K562 (cell line): ENCODE measurements around the gene ERC2.

ENCODE experiments used
- CAMTA2 ChIP-seq: fragments of 250-450 bp; sonication (Bioruptor Pico); conservative IDR thresholded peaks from 2 replicates; pipeline ENCODE4 v1.5.1; 2022
- FOXJ3 ChIP-seq: sonication (generic); formaldehyde crosslinking; IDR thresholded peaks from 2 replicates; pipeline ENCODE4 v1.4.0; 2020; ENCODE audit warnings: mild to moderate bottlenecking, missing genetic modification reagents
- FOXP4 ChIP-seq: sonication (generic); formaldehyde crosslinking; IDR thresholded peaks from 2 replicates; pipeline ENCODE4 v1.8.0; 2022; ENCODE audit warnings: mild to moderate bottlenecking, missing genetic modification reagents, borderline replicate concordance
- NBN ChIP-seq: fragments of 450-650 bp; IDR thresholded peaks from 2 replicates; pipeline ENCODE4 v1.6.1; 2016; ENCODE audit warnings: low read depth, mild to moderate bottlenecking
- NONO ChIP-seq, 2 experiments: fragments of 200-400 bp in 1 of 2; fragments of 450-650 bp in 1 of 2; formaldehyde crosslinking in 1 of 2; IDR thresholded peaks; 2 replicates each; pipeline ENCODE4 v1.6.1; 2017; ENCODE audit warnings: low read depth in 2 of 2, mild to moderate bottlenecking in 2 of 2, moderate library complexity in 2 of 2, low read length in 1 of 2
- POLR2A ChIP-seq: fragments of 450-650 bp; conservative IDR thresholded peaks from 2 replicates; pipeline ENCODE4 v1.6.1; 2016
- ZBTB34 ChIP-seq: fragments of 250-450 bp; sonication (Bioruptor Pico); IDR thresholded peaks from 2 replicates; pipeline ENCODE4 v1.8.0; 2021; ENCODE audit warnings: mild to moderate bottlenecking, moderate library complexity
- TF ChIP-seq, protein P1 (sequence below), 2 experiments: fragments of 450-650 bp in 1 of 2; sonication (generic) in 1 of 2; formaldehyde crosslinking in 1 of 2; IDR thresholded peaks; 2 replicates each; pipeline versions ENCODE4 v1.7.1 to v1.9.0; 2016 to 2022; ENCODE audit warnings: inconsistent platforms in 1 of 2, mild to moderate bottlenecking in 1 of 2, missing genetic modification reagents in 1 of 2
- TF ChIP-seq, protein P2 (sequence below), 3 experiments: IDR thresholded peaks in 2 of 3; conservative IDR thresholded peaks in 1 of 3; 2 replicates each; pipeline ENCODE4 v1.5.1; 2011 to 2012; ENCODE audit warnings: low read length in 3 of 3, mild to moderate bottlenecking in 3 of 3, control low read depth in 2 of 3, improper control_type of control experiment in 1 of 3, inconsistent platforms in 1 of 3, low read depth in 1 of 3, mixed read lengths in 1 of 3, moderate library complexity in 1 of 3; ENCODE audit not compliant: insufficient read depth in 2 of 3
- TF ChIP-seq, protein P3 (sequence below), 2 experiments: fragments of 450-650 bp in 1 of 2; IDR thresholded peaks; 2 replicates each; pipeline ENCODE4 v1.6.1; 2011 to 2017; ENCODE audit warnings: low read depth in 2 of 2, antibody characterized with exemption in 1 of 2, borderline replicate concordance in 1 of 2, low read length in 1 of 2, mild to moderate bottlenecking in 1 of 2, mixed read lengths in 1 of 2; ENCODE audit not compliant: control insufficient read depth in 1 of 2
- TF ChIP-seq, protein P4 (sequence below), 2 experiments: fragments of 450-650 bp in 1 of 2; sonication (generic) in 1 of 2; formaldehyde crosslinking in 1 of 2; IDR thresholded peaks in 1 of 2; conservative IDR thresholded peaks in 1 of 2; 2 replicates each; pipeline versions ENCODE4 v1.6.1 to v1.8.1; 2016 to 2023; ENCODE audit warnings: mild to moderate bottlenecking in 2 of 2, moderate library complexity in 2 of 2, inconsistent platforms in 1 of 2, missing genetic modification reagents in 1 of 2

GRCh38 chr3:55622733-55623132 lies 845.5 kb downstream of the ERC2 start:
- TF ChIP-seq NBN (no peak), CAMTA2 (CRISPR knock-in tag) (no peak), FOXP4 (CRISPR knock-in tag) (no peak), ZBTB34 (CRISPR knock-in tag) (no peak), FOXJ3 (CRISPR knock-in tag) (no peak), POLR2A (no peak), NONO (IDR thresholded peaks at IDR 0.05; ENCODE audit: low read depth in 2 of 2, low read length in 1 of 2) (no peak)
- TF ChIP-seq, protein P1, sequence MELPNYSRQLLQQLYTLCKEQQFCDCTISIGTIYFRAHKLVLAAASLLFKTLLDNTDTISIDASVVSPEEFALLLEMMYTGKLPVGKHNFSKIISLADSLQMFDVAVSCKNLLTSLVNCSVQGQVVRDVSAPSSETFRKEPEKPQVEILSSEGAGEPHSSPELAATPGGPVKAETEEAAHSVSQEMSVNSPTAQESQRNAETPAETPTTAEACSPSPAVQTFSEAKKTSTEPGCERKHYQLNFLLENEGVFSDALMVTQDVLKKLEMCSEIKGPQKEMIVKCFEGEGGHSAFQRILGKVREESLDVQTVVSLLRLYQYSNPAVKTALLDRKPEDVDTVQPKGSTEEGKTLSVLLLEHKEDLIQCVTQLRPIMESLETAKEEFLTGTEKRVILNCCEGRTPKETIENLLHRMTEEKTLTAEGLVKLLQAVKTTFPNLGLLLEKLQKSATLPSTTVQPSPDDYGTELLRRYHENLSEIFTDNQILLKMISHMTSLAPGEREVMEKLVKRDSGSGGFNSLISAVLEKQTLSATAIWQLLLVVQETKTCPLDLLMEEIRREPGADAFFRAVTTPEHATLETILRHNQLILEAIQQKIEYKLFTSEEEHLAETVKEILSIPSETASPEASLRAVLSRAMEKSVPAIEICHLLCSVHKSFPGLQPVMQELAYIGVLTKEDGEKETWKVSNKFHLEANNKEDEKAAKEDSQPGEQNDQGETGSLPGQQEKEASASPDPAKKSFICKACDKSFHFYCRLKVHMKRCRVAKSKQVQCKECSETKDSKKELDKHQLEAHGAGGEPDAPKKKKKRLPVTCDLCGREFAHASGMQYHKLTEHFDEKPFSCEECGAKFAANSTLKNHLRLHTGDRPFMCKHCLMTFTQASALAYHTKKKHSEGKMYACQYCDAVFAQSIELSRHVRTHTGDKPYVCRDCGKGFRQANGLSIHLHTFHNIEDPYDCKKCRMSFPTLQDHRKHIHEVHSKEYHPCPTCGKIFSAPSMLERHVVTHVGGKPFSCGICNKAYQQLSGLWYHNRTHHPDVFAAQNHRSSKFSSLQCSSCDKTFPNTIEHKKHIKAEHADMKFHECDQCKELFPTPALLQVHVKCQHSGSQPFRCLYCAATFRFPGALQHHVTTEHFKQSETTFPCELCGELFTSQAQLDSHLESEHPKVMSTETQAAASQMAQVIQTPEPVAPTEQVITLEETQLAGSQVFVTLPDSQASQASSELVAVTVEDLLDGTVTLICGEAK (IDR thresholded peaks at IDR 0.05) = no peak
- TF ChIP-seq, protein P1 (CRISPR knock-in tag; IDR thresholded peaks at IDR 0.05) = no peak
- TF ChIP-seq, protein P2, sequence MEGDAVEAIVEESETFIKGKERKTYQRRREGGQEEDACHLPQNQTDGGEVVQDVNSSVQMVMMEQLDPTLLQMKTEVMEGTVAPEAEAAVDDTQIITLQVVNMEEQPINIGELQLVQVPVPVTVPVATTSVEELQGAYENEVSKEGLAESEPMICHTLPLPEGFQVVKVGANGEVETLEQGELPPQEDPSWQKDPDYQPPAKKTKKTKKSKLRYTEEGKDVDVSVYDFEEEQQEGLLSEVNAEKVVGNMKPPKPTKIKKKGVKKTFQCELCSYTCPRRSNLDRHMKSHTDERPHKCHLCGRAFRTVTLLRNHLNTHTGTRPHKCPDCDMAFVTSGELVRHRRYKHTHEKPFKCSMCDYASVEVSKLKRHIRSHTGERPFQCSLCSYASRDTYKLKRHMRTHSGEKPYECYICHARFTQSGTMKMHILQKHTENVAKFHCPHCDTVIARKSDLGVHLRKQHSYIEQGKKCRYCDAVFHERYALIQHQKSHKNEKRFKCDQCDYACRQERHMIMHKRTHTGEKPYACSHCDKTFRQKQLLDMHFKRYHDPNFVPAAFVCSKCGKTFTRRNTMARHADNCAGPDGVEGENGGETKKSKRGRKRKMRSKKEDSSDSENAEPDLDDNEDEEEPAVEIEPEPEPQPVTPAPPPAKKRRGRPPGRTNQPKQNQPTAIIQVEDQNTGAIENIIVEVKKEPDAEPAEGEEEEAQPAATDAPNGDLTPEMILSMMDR (IDR thresholded peaks at IDR 0.05 in 2 of 3, conservative IDR thresholded peaks at IDR 0.05 in 1 of 3; ENCODE audit: insufficient read depth in 2 of 3, low read depth in 1 of 3, low read length in 3 of 3) = no peak
- TF ChIP-seq, protein P3, sequence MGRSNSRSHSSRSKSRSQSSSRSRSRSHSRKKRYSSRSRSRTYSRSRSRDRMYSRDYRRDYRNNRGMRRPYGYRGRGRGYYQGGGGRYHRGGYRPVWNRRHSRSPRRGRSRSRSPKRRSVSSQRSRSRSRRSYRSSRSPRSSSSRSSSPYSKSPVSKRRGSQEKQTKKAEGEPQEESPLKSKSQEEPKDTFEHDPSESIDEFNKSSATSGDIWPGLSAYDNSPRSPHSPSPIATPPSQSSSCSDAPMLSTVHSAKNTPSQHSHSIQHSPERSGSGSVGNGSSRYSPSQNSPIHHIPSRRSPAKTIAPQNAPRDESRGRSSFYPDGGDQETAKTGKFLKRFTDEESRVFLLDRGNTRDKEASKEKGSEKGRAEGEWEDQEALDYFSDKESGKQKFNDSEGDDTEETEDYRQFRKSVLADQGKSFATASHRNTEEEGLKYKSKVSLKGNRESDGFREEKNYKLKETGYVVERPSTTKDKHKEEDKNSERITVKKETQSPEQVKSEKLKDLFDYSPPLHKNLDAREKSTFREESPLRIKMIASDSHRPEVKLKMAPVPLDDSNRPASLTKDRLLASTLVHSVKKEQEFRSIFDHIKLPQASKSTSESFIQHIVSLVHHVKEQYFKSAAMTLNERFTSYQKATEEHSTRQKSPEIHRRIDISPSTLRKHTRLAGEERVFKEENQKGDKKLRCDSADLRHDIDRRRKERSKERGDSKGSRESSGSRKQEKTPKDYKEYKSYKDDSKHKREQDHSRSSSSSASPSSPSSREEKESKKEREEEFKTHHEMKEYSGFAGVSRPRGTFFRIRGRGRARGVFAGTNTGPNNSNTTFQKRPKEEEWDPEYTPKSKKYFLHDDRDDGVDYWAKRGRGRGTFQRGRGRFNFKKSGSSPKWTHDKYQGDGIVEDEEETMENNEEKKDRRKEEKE (IDR thresholded peaks at IDR 0.05; ENCODE audit: borderline replicate concordance in 1 of 2, control insufficient read depth in 1 of 2, low read depth in 2 of 2, low read length in 1 of 2) = no peak
- TF ChIP-seq, protein P4, sequence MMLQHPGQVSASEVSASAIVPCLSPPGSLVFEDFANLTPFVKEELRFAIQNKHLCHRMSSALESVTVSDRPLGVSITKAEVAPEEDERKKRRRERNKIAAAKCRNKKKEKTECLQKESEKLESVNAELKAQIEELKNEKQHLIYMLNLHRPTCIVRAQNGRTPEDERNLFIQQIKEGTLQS (IDR thresholded peaks at IDR 0.05) = no peak
- TF ChIP-seq, protein P4 (CRISPR knock-in tag; conservative IDR thresholded peaks at IDR 0.05) = no peak
